Measurements from ENCODE around the gene TNFSF8.

Gene TNFSF8

GRCh38 chr9:114916481-114916880, 13.9 kb downstream of the TNFSF8 start:
- no peaks in the 10 kb centered on the region for H4K20me1 ChIP-seq (ENCODE audit: low read depth, low read length)
- H3K27me3 ChIP-seq (ENCODE audit: low read length), result no peaks in the 10 kb centered on the region
- H3K79me2 ChIP-seq (ENCODE audit: insufficient read depth, low read length), result no peaks in the 10 kb centered on the region
- no peaks in the 10 kb centered on the region for H3K9me2 ChIP-seq (replicated peaks; ENCODE audit: insufficient read depth, low read length)
- no peaks in the 10 kb centered on the region for H3F3A ChIP-seq (ENCODE audit: insufficient read depth)
- no peak overlapping the region for H2AFZ ChIP-seq (ENCODE audit: low read depth, low read length, severe bottlenecking)
- H3K9me3 ChIP-seq (ENCODE audit: insufficient read depth, low read length), result no peaks in the 10 kb centered on the region
- no peak overlapping the region for H3K9ac ChIP-seq (ENCODE audit: low read length)
- H3K4me3 ChIP-seq (ENCODE audit: insufficient read depth, low read length, poor library complexity, severe bottlenecking), result no peak overlapping the region
- no peak for TF ChIP-seq CTCF (IDR thresholded peaks at IDR 0.05; ENCODE audit: insufficient read depth, low read length, poor library complexity, severe bottlenecking)
- TF ChIP-seq EZH2phosphoT487 (conservative IDR thresholded peaks at IDR 0.05; ENCODE audit: low read length), result no peak
- no peak overlapping the region for H3K4me2 ChIP-seq (ENCODE audit: low read depth, low read length, poor library complexity, severe bottlenecking)
- H3K27ac ChIP-seq (ENCODE audit: low read depth, low read length), result no peak overlapping the region
- no peaks in the 10 kb centered on the region for H3K36me3 ChIP-seq (ENCODE audit: low read length)

GRCh38 chr9:114914139-114914538, 16.3 kb downstream of the TNFSF8 start:
- Histone ChIP-seq H4K20me1 (ENCODE audit: low read depth, low read length) (no peaks in the 10 kb centered on the region), H3K9me3 (ENCODE audit: insufficient read depth, low read length) (no peaks in the 10 kb centered on the region), H3K9me2 (replicated peaks; ENCODE audit: insufficient read depth, low read length) (no peaks in the 10 kb centered on the region), H3K79me2 (ENCODE audit: insufficient read depth, low read length) (no peaks in the 10 kb centered on the region), H2AFZ (ENCODE audit: low read depth, low read length, severe bottlenecking) (no peak overlapping the region), H3K4me3 (ENCODE audit: insufficient read depth, low read length, poor library complexity, severe bottlenecking) (no peak overlapping the region), H3K4me2 (ENCODE audit: low read depth, low read length, poor library complexity, severe bottlenecking) (no peak overlapping the region), H3F3A (ENCODE audit: insufficient read depth) (peaks cover 22% of the 10 kb centered on the region), H3K9ac (ENCODE audit: low read length) (no peak overlapping the region), H3K36me3 (ENCODE audit: low read length) (no peaks in the 10 kb centered on the region), H3K27ac (ENCODE audit: low read depth, low read length) (no peak overlapping the region), H3K27me3 (ENCODE audit: low read length) (no peaks in the 10 kb centered on the region)
- TF ChIP-seq EZH2phosphoT487 (conservative IDR thresholded peaks at IDR 0.05; ENCODE audit: low read length) (no peak), CTCF (IDR thresholded peaks at IDR 0.05; ENCODE audit: insufficient read depth, low read length, poor library complexity, severe bottlenecking) (peak; percentile 26)

DNA sequence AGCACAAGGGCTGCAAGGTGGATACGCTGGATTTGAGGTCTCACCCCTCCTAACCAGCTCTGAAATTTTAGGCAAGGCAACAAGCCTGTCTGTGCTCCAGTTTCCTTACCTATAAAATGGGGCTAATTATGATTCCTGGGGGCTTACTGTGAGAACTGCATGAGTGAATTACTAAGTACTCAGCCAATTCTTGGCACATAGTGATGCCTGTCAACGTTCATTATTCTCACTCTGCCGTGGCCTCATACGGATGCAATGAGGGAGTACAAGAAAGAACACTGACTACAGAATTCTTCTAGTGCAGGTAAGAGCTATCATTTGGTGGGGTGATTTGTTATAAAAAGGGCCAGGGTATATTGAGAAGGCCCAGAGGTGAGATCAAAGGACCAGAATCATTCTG, 16.7 kb downstream of the TNFSF8 start:
- TF ChIP-seq EZH2phosphoT487 (conservative IDR thresholded peaks at IDR 0.05; ENCODE audit: low read length), result no peak
- no peak for TF ChIP-seq CTCF (IDR thresholded peaks at IDR 0.05; ENCODE audit: insufficient read depth, low read length, poor library complexity, severe bottlenecking)
- Histone ChIP-seq H3K4me2 (ENCODE audit: low read depth, low read length, poor library complexity, severe bottlenecking) (no peak overlapping the region), H2AFZ (ENCODE audit: low read depth, low read length, severe bottlenecking) (no peak overlapping the region), H3K27ac (ENCODE audit: low read depth, low read length) (no peak overlapping the region), H3K36me3 (ENCODE audit: low read length) (no peaks in the 10 kb centered on the region), H3K9ac (ENCODE audit: low read length) (no peak overlapping the region), H3F3A (ENCODE audit: insufficient read depth) (peaks cover 26% of the 10 kb centered on the region), H3K27me3 (ENCODE audit: low read length) (no peaks in the 10 kb centered on the region), H3K79me2 (ENCODE audit: insufficient read depth, low read length) (no peaks in the 10 kb centered on the region), H3K9me2 (replicated peaks; ENCODE audit: insufficient read depth, low read length) (no peaks in the 10 kb centered on the region), H3K9me3 (ENCODE audit: insufficient read depth, low read length) (no peaks in the 10 kb centered on the region), H3K4me3 (ENCODE audit: insufficient read depth, low read length, poor library complexity, severe bottlenecking) (no peak overlapping the region), H4K20me1 (ENCODE audit: low read depth, low read length) (no peaks in the 10 kb centered on the region)
